Keratinocyte (primary cell): ENCODE results near the gene DDAH1. TPM values are rescaled to one million over a fixed set of nuclear protein-coding genes. Genes with fewer than 3 reads are reported as not detected.

ENCODE experiments used
- DNase-seq: peaks from one replicate; pipeline ENCODE4 v3.0.0-alpha.2; 2011; ENCODE audit warnings: low read depth, missing footprints, low spot score
- FAIRE-seq: peaks from 2 replicates; lab custom pipeline; 2011; peaks lifted over from hg19 to GRCh38; lab: Jason Lieb, UNC
- H2AFZ ChIP-seq: 2 replicates; pipeline ENCODE4 v1.6.0; 2012; ENCODE audit warnings: low read length, control low read depth, inconsistent platforms; ENCODE audit not compliant: control insufficient read depth
- H3K27ac ChIP-seq: 2 replicates; pipeline ENCODE4 v1.5.1; 2011; ENCODE audit warnings: low read length; ENCODE audit not compliant: control insufficient read depth, insufficient read depth
- H3K27me3 ChIP-seq: 3 replicates; pipeline ENCODE4 v1.6.0; 2011; ENCODE audit warnings: low read length; ENCODE audit not compliant: control insufficient read depth, insufficient read depth; ENCODE audit errors: extremely low read depth
- H3K36me3 ChIP-seq, 2 experiments: 2 replicates in 1 of 2; 3 replicates in 1 of 2; pipeline ENCODE4 v1.5.1; 2011; ENCODE audit warnings: low read length in 2 of 2, mild to moderate bottlenecking in 1 of 2; ENCODE audit not compliant: control insufficient read depth in 2 of 2, insufficient read depth in 2 of 2; ENCODE audit errors: extremely low read depth in 1 of 2
- H3K4me1 ChIP-seq: 3 replicates; pipeline ENCODE4 v1.5.1; 2011; ENCODE audit warnings: low read length; ENCODE audit not compliant: control insufficient read depth, insufficient read depth; ENCODE audit errors: extremely low read depth
- H3K4me2 ChIP-seq: 3 replicates; pipeline ENCODE4 v1.6.0; 2011; ENCODE audit warnings: low read depth, low read length; ENCODE audit not compliant: control insufficient read depth, insufficient read depth; ENCODE audit errors: extremely low read depth
- H3K4me3 ChIP-seq, 3 experiments: fragments of 200-600 bp in 1 of 3; sonication (generic) in 1 of 3; 2 replicates in 2 of 3; 3 replicates in 1 of 3; pipeline ENCODE4 v1.5.1; 2011 to 2016; ENCODE audit warnings: low read length in 3 of 3, mild to moderate bottlenecking in 3 of 3, control low read depth in 2 of 3, inconsistent platforms in 1 of 3, low read depth in 1 of 3, mixed read lengths in 1 of 3, mixed run types in 1 of 3, moderate library complexity in 1 of 3; ENCODE audit not compliant: control insufficient read depth in 2 of 3, insufficient read depth in 2 of 3; ENCODE audit errors: extremely low read depth in 1 of 3
- H3K79me2 ChIP-seq: 2 replicates; pipeline ENCODE4 v1.6.0; 2012; ENCODE audit warnings: low read length; ENCODE audit not compliant: control insufficient read depth, insufficient read depth
- H3K9ac ChIP-seq: 3 replicates; pipeline ENCODE4 v1.6.0; 2011; ENCODE audit warnings: low read length; ENCODE audit not compliant: control insufficient read depth, insufficient read depth; ENCODE audit errors: extremely low read depth
- H3K9me1 ChIP-seq: 3 replicates; pipeline ENCODE4 v1.6.0; 2011; ENCODE audit warnings: low read length; ENCODE audit not compliant: control insufficient read depth, insufficient read depth; ENCODE audit errors: extremely low read depth
- H3K9me3 ChIP-seq: 2 replicates; pipeline ENCODE4 v1.5.1; 2012; ENCODE audit warnings: low read depth, low read length; ENCODE audit not compliant: control insufficient read depth
- H4K20me1 ChIP-seq: 3 replicates; pipeline ENCODE4 v1.6.0; 2011; ENCODE audit warnings: low read length; ENCODE audit not compliant: control insufficient read depth, insufficient read depth; ENCODE audit errors: extremely low read depth
- CTCF ChIP-seq, 3 experiments: IDR thresholded peaks in 1 of 3; conservative IDR thresholded peaks in 1 of 3; optimal IDR thresholded peaks in 1 of 3; 2 replicates in 2 of 3; 3 replicates in 1 of 3; pipeline versions ENCODE3 to v1.5.1; 2011; ENCODE audit warnings: low read length in 3 of 3, mild to moderate bottlenecking in 3 of 3, moderate library complexity in 2 of 3, control low read depth in 1 of 3, inconsistent platforms in 1 of 3; ENCODE audit not compliant: insufficient read depth in 2 of 3; ENCODE audit errors: extremely low read depth in 1 of 3
- EZH2 ChIP-seq: IDR thresholded peaks from one replicate; pipeline ENCODE4 v1.6.1; 2012; ENCODE audit warnings: inconsistent platforms, mild to moderate bottlenecking, low read length, moderate library complexity
- dilution Hi-C: fragments of 300-500 bp; cut with MboI; formaldehyde crosslinking; loops from one replicate; pipeline ENCODE4 v1.7.0; 2020; ENCODE audit warnings: low sequenced_read_pairs; ENCODE audit not compliant: extremely low pct_ligation_motif_present
- polyA plus RNA-seq, 5 experiments: library from polyadenylated mRNA; depleted of rRNA in 3 of 5; stranded (reverse) in 3 of 5; stranded (forward) in 1 of 5; unstranded in 1 of 5; fragments of >200 nt; gene quantifications; 1 replicate in 1 of 5; 2 replicates in 3 of 5; 3 replicates in 1 of 5; pipeline versions ENCODE4 v1.2.1 to v1.2.3, GENCODE V29; 2011 to 2012; ENCODE audit warnings: missing spikeins in 2 of 5, low read depth in 1 of 5, low replicate concordance in 1 of 5

Gene DDAH1
- polyA plus RNA-seq, 1 donor (not counting 4 experiments of a cell fraction or from before 2014, with no cell fraction given) = 5.8 TPM

GRCh38 chr1:85478366-85478765 lies 13.4 kb upstream of the DDAH1 start:
- Histone ChIP-seq H3K36me3 (no peaks in the 10 kb centered on the region), H3K27ac (no peak overlapping the region), H3K4me2 (no peak overlapping the region), H3K4me1 (no peaks in the 10 kb centered on the region), H4K20me1 (no peaks in the 10 kb centered on the region), H3K9me3 (no peaks in the 10 kb centered on the region), H3K4me3 (no peak overlapping the region), H3K79me2 (no peaks in the 10 kb centered on the region), H3K9ac (no peak overlapping the region), H3K9me1 (no peaks in the 10 kb centered on the region), H3K27me3 (no peaks in the 10 kb centered on the region), H2AFZ (no peak overlapping the region)
- TF ChIP-seq CTCF (optimal IDR thresholded peaks at IDR 0.05 in 1 of 3, IDR thresholded peaks at IDR 0.05 in 1 of 3, conservative IDR thresholded peaks at IDR 0.05 in 1 of 3; ENCODE audit: extremely low read depth in 1 of 3, insufficient read depth in 2 of 3, low read length in 3 of 3) (no peak), EZH2 (no peak)
- no peak for FAIRE-seq
- DNase-seq = no peak
- dilution Hi-C loops = no loop called here

- Histone ChIP-seq H3K4me3 (no peak overlapping the region), H3K36me3 (no peaks in the 10 kb centered on the region), H3K9me1 (no peaks in the 10 kb centered on the region), H3K4me2 (no peak overlapping the region), H2AFZ (no peak overlapping the region), H3K27ac (no peak overlapping the region), H4K20me1 (no peaks in the 10 kb centered on the region), H3K9ac (no peak overlapping the region), H3K27me3 (no peaks in the 10 kb centered on the region), H3K79me2 (no peaks in the 10 kb centered on the region), H3K9me3 (no peaks in the 10 kb centered on the region), H3K4me1 (no peaks in the 10 kb centered on the region)
- FAIRE-seq (no peak), DNase-seq (no peak)
- TF ChIP-seq EZH2 (no peak), CTCF (optimal IDR thresholded peaks at IDR 0.05 in 1 of 3, IDR thresholded peaks at IDR 0.05 in 1 of 3, conservative IDR thresholded peaks at IDR 0.05 in 1 of 3; ENCODE audit: extremely low read depth in 1 of 3, insufficient read depth in 2 of 3, low read length in 3 of 3) (no peak)
- dilution Hi-C loops = no loop called here
Observed at GRCh38 chr1:85475055-85475454, 10.1 kb upstream of the DDAH1 start.
